KMS-11 (cell line): Measurements from ENCODE around the gene PRSS23.

Experiments used
- H2AFZ ChIP-seq: fragments of 200-600 bp; sonication (generic); 2 replicates; pipeline ENCODE4 v1.6.1; 2016; ENCODE audit warnings: antibody characterized with exemption, mixed run types, low read depth
- H3K27ac ChIP-seq: fragments of 200-600 bp; sonication (generic); 2 replicates; pipeline ENCODE4 v1.6.1; 2016; ENCODE audit warnings: mild to moderate bottlenecking, mixed run types
- H3K27me3 ChIP-seq: fragments of 200-600 bp; sonication (generic); 2 replicates; pipeline ENCODE4 v1.6.1; 2017; ENCODE audit warnings: mild to moderate bottlenecking, low read depth, mixed run types, moderate library complexity; ENCODE audit not compliant: insufficient read depth
- H3K36me3 ChIP-seq: fragments of 200-600 bp; sonication (generic); 2 replicates; pipeline ENCODE4 v1.6.1; 2017; ENCODE audit warnings: mild to moderate bottlenecking, mixed run types; ENCODE audit not compliant: insufficient read depth
- H3K4me1 ChIP-seq: fragments of 200-600 bp; sonication (generic); 2 replicates; pipeline ENCODE4 v1.6.1; 2016; ENCODE audit warnings: mild to moderate bottlenecking, low read depth, mixed run types; ENCODE audit not compliant: poor library complexity, severe bottlenecking
- H3K4me2 ChIP-seq: fragments of 200-600 bp; sonication (generic); 2 replicates; pipeline ENCODE4 v1.7.0; 2016; ENCODE audit warnings: mild to moderate bottlenecking, mixed run types
- H3K4me3 ChIP-seq: fragments of 200-600 bp; sonication (generic); IDR thresholded peaks from 2 replicates; pipeline ENCODE4 v1.6.1; 2017; ENCODE audit warnings: low read depth, low read length, mixed read lengths; ENCODE audit not compliant: insufficient read depth
- H3K79me2 ChIP-seq: fragments of 200-600 bp; sonication (generic); 2 replicates; pipeline ENCODE4 v1.6.1; 2016; ENCODE audit warnings: low read depth, mixed run types; ENCODE audit not compliant: insufficient read depth
- H3K9ac ChIP-seq: fragments of 200-600 bp; sonication (generic); 2 replicates; pipeline ENCODE4 v1.6.1; 2016; ENCODE audit warnings: mild to moderate bottlenecking, mixed run types
- H4K20me1 ChIP-seq: fragments of 200-600 bp; sonication (generic); 2 replicates; pipeline ENCODE4 v1.6.1; 2016; ENCODE audit warnings: mild to moderate bottlenecking, mixed run types; ENCODE audit not compliant: insufficient read depth
- CTCF ChIP-seq: fragments of 200-600 bp; sonication (generic); conservative IDR thresholded peaks from 2 replicates; pipeline ENCODE4 v1.6.1; 2017; ENCODE audit warnings: low read depth, mild to moderate bottlenecking, antibody characterized with exemption, low read length, moderate library complexity, mixed read lengths

The PRSS23 gene

GRCh38 chr11:86807360-86807759 is 7.0 kb downstream of the PRSS23 start:
- H3K79me2 ChIP-seq: no peaks in the 10 kb centered on the region
- H2AFZ ChIP-seq: no peak overlapping the region
- no peaks in the 10 kb centered on the region for H3K36me3 ChIP-seq
- no peak overlapping the region for H3K9ac ChIP-seq
- no peaks in the 10 kb centered on the region for H3K4me1 ChIP-seq
- H3K4me2 ChIP-seq: no peak overlapping the region
- no peak overlapping the region for H3K4me3 ChIP-seq
- no peaks in the 10 kb centered on the region for H3K27me3 ChIP-seq
- TF ChIP-seq CTCF: no peak
- no peaks in the 10 kb centered on the region for H4K20me1 ChIP-seq
- H3K27ac ChIP-seq: no peak overlapping the region

GRCh38 chr11:86809561-86809960 is 9.2 kb downstream of the PRSS23 start:
- H3K4me1 ChIP-seq: no peaks in the 10 kb centered on the region
- H3K27ac ChIP-seq: no peak overlapping the region
- no peaks in the 10 kb centered on the region for H3K79me2 ChIP-seq
- H3K27me3 ChIP-seq: no peaks in the 10 kb centered on the region
- H3K36me3 ChIP-seq: no peaks in the 10 kb centered on the region
- H2AFZ ChIP-seq: no peak overlapping the region
- no peak overlapping the region for H3K4me2 ChIP-seq
- H3K4me3 ChIP-seq: no peak overlapping the region
- no peak overlapping the region for H3K9ac ChIP-seq
- no peaks in the 10 kb centered on the region for H4K20me1 ChIP-seq
- no peak for TF ChIP-seq CTCF

- H2AFZ ChIP-seq: no peak overlapping the region
- no peak overlapping the region for H3K27ac ChIP-seq
- TF ChIP-seq CTCF: no peak
- no peaks in the 10 kb centered on the region for H3K27me3 ChIP-seq
- no peaks in the 10 kb centered on the region for H4K20me1 ChIP-seq
- H3K4me2 ChIP-seq: no peak overlapping the region
- no peaks in the 10 kb centered on the region for H3K4me1 ChIP-seq
- H3K36me3 ChIP-seq: no peaks in the 10 kb centered on the region
- no peaks in the 10 kb centered on the region for H3K79me2 ChIP-seq
- H3K9ac ChIP-seq: no peak overlapping the region
- H3K4me3 ChIP-seq: no peak overlapping the region
These were observed 9.9 kb downstream of the PRSS23 start for GRCh38 chr11:86810288-86810687.

GRCh38 chr11:86811637-86812321 is 11.4 kb downstream of the PRSS23 start:
- Histone ChIP-seq H3K9ac (no peak overlapping the region), H3K4me2 (no peak overlapping the region), H3K4me1 (no peaks in the 10 kb centered on the region), H4K20me1 (no peaks in the 10 kb centered on the region), H3K27me3 (no peaks in the 10 kb centered on the region), H3K4me3 (no peak overlapping the region), H3K79me2 (no peaks in the 10 kb centered on the region), H3K27ac (no peak overlapping the region), H3K36me3 (no peaks in the 10 kb centered on the region), H2AFZ (no peak overlapping the region)
- no peak for TF ChIP-seq CTCF
